ENCODE data around the gene TRIO. TPM values are rescaled to one million over a fixed set of nuclear protein-coding genes. Genes with fewer than 3 reads are reported as not detected.

The TRIO gene
- total RNA-seq, 6 donors from 2014 or later = 138 to 408 (median 156) TPM

DNA sequence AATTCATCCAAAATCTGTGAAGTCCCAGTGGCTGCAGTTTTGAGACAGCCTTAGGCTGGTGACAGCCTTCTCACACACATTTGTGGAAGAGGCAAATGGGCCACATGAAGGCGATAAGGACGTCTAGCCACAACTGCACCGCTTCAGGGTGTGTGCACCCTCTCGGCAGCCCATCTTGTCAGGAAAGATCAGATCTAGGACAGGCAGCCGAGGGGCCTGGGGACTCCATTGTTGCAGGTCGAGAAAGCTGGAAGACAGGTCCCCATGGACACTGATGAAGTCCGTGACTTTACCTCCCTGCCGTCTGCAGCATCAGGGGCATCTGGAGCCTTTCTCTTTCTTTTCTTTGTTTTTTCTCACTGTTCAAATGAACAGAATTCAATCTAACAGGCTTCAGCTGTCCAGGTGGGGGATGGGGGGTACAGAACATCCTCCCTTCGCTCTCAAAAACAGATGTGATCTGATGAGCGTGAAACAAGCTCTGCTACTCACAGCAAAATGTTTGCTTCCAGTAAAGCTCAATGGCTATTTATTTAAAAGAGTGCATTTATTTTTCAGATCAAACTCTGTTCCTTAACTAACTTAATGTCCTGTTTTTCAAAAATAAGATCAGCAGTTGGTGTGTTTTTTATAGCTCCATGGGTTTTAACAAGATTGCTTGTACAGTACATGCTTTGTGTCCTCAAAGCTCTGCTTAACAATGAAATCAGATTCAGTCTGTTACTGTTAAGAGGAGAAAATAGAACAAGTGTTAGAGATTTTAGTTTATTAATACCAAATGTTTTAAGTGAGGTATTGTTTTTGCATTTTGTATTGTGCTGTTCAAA lies 326.6 kb downstream of the TRIO start:
- ATAC-seq (ENCODE audit: low FRiP score in 2 of 2) (no peak), DNase-seq (no peak)
- no peak overlapping the region for H3K4me3 ChIP-seq
- no peak overlapping the region for H3K27ac ChIP-seq
- no peaks in the 10 kb centered on the region for H3K9me3 ChIP-seq
- H3K36me3 ChIP-seq = peaks cover 8 to 83% (median 26%) of the 10 kb centered on the region in 4 donors
- H3K27me3 ChIP-seq = no peaks in the 10 kb centered on the region
- TF ChIP-seq, protein P1, sequence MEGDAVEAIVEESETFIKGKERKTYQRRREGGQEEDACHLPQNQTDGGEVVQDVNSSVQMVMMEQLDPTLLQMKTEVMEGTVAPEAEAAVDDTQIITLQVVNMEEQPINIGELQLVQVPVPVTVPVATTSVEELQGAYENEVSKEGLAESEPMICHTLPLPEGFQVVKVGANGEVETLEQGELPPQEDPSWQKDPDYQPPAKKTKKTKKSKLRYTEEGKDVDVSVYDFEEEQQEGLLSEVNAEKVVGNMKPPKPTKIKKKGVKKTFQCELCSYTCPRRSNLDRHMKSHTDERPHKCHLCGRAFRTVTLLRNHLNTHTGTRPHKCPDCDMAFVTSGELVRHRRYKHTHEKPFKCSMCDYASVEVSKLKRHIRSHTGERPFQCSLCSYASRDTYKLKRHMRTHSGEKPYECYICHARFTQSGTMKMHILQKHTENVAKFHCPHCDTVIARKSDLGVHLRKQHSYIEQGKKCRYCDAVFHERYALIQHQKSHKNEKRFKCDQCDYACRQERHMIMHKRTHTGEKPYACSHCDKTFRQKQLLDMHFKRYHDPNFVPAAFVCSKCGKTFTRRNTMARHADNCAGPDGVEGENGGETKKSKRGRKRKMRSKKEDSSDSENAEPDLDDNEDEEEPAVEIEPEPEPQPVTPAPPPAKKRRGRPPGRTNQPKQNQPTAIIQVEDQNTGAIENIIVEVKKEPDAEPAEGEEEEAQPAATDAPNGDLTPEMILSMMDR (IDR thresholded peaks at IDR 0.05) = no peak
- TF ChIP-seq POLR2A (IDR thresholded peaks at IDR 0.05) (no peak), EP300 (IDR thresholded peaks at IDR 0.05) (no peak), POLR2AphosphoS5 (IDR thresholded peaks at IDR 0.05) (no peak)
- 86 to 87% methylated on average over 10 of the region's 10 CpGs for WGBS, 2 donors
- no peaks in the 10 kb centered on the region for H3K4me1 ChIP-seq

DNA sequence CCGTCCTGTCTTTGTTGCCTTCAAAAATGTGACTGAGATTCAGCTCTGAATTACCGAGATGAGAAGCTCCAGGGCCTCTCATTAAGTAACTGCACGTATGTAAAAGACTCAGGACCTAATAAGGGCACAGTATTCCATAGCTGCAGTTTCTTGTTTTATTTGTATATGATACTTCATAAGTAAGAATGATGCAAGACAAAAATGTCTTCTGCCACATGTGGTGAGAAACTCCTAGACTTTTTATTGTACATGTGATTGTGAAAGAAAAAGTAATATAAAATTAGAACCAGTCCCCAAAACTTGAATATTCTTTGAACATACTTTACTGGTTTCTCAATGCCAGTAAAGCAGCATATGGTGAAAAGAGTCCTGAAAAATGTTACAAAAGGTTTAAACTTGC lies 328.4 kb downstream of the TRIO start:
- H3K9me3 ChIP-seq = no peaks in the 10 kb centered on the region
- no peaks in the 10 kb centered on the region for H3K27me3 ChIP-seq
- no peak for ATAC-seq (ENCODE audit: low FRiP score in 2 of 2)
- H3K36me3 ChIP-seq = peaks cover 5 to 85% (median 23%) of the 10 kb centered on the region in 4 donors
- TF ChIP-seq POLR2A (IDR thresholded peaks at IDR 0.05) (no peak), POLR2AphosphoS5 (IDR thresholded peaks at IDR 0.05) (no peak), EP300 (IDR thresholded peaks at IDR 0.05) (no peak)
- TF ChIP-seq, protein P1 (IDR thresholded peaks at IDR 0.05) = no peak
- H3K27ac ChIP-seq = no peak overlapping the region
- no peak for DNase-seq
- no peaks in the 10 kb centered on the region for H3K4me1 ChIP-seq
- WGBS, 2 donors = 81 to 91% methylated on average over 3 of the region's 3 CpGs
- H3K4me3 ChIP-seq = no peak overlapping the region

DNA sequence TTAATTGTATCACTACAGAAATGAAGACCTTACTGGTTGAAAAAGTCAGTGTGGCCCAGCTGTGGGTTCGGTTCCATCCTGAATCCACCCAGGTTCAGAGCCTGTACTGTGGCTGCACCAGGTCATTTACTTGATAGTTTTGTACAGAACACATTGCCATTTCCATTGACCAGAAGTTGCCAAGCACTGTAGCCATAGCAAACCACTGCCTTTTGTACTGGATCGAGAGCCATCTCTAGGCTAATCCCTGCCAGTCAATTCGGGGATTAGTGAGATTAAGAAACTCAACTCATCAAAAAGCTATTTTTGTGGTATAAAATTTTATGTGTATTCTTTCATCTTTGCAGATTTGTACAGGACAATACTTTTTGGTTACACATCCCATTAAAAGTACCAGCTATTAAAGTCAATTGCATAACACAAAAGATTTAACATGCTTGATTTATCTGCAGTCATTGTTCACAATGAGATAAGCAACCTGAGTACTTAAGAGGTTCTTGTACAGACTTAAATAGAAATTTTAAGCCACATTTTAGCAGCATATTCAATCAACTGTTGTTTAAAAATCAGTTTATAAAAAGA lies 329.9 kb downstream of the TRIO start:
- Histone ChIP-seq H3K36me3 (peaks cover 2 to 87% (median 33%) of the 10 kb centered on the region in 4 donors), H3K9me3 (no peaks in the 10 kb centered on the region), H3K27ac (no peak overlapping the region), H3K27me3 (no peaks in the 10 kb centered on the region), H3K4me1 (no peaks in the 10 kb centered on the region), H3K4me3 (no peak overlapping the region)
- TF ChIP-seq EP300 (IDR thresholded peaks at IDR 0.05) (no peak), POLR2A (IDR thresholded peaks at IDR 0.05) (no peak), POLR2AphosphoS5 (IDR thresholded peaks at IDR 0.05) (no peak)
- TF ChIP-seq, protein P1 (IDR thresholded peaks at IDR 0.05) = no peak
- ATAC-seq (ENCODE audit: low FRiP score in 2 of 2) (no peak), DNase-seq (no peak)
- WGBS, 2 donors = 86 to 87% methylated on average over 3 of the region's 3 CpGs

DNA sequence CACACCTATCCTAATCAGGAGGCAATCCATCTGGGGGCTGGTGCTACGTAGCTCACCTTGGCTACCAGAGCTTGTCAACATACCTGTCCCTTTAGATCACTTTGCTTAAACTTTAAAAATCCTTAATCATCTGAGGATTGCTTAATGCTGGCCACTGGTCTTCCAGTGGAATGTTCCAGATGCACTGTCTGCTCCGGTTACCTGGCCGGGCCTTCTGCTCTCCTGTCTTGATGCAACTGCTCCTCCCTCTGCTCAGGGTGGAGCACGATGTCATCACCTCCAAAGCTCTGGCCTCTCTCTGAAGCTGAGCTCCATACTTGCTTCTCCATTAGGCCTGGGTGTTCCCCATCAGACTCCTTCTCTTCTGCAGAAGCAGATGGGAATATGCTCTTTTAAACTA lies 331.9 kb downstream of the TRIO start:
- H3K4me1 ChIP-seq = no peaks in the 10 kb centered on the region
- ATAC-seq (ENCODE audit: low FRiP score in 2 of 2) (no peak), DNase-seq (no peak)
- H3K27ac ChIP-seq = no peak overlapping the region
- no peaks in the 10 kb centered on the region for H3K9me3 ChIP-seq
- H3K27me3 ChIP-seq = no peaks in the 10 kb centered on the region
- 90 to 100% methylated on average over 4 of the region's 4 CpGs for WGBS, 2 donors
- no peak overlapping the region for H3K4me3 ChIP-seq
- H3K36me3 ChIP-seq = peaks cover 7 to 97% (median 37%) of the 10 kb centered on the region in 4 donors
- TF ChIP-seq, protein P1 (IDR thresholded peaks at IDR 0.05) = no peak
- TF ChIP-seq EP300 (IDR thresholded peaks at IDR 0.05) = no peak
- no peak for TF ChIP-seq POLR2A (IDR thresholded peaks at IDR 0.05)
- no peak for TF ChIP-seq POLR2AphosphoS5 (IDR thresholded peaks at IDR 0.05)

Measured in upper lobe of left lung (tissue), 6 donors.